Kidney (tissue), 14 donors: ENCODE measurements around the gene GRID1. TPM values are rescaled to one million over a fixed set of nuclear protein-coding genes. Genes with fewer than 3 reads are reported as not detected.

Experiments
- DNase-seq, 5 donors: peaks; one replicate each; pipeline ENCODE4 v3.0.0-alpha.2; 2013 to 2020
- FAIRE-seq: peaks from 2 replicates; lab custom pipeline; 2012; peaks lifted over from hg19 to GRCh38; lab: Jason Lieb, UNC
- H3K27ac ChIP-seq, 2 donors: one replicate each; pipeline ENCODE4 v1.7.0; 2013; ENCODE audit warnings: low read depth in 2 of 2, low read length in 2 of 2, inconsistent platforms in 1 of 2
- H3K27me3 ChIP-seq: one replicate; pipeline ENCODE4 v1.7.1; 2013; ENCODE audit warnings: low read length, inconsistent platforms; ENCODE audit not compliant: control insufficient read depth, insufficient read depth
- H3K36me3 ChIP-seq, 3 donors: one replicate each; pipeline versions ENCODE4 v1.7.0 to v1.7.1; 2013; ENCODE audit warnings: low read length in 3 of 3, control low read depth in 1 of 3, inconsistent platforms in 1 of 3; ENCODE audit not compliant: insufficient read depth in 3 of 3, control insufficient read depth in 2 of 3
- H3K4me1 ChIP-seq, 3 donors: one replicate each; pipeline versions ENCODE4 v1.7.0 to v1.7.1; 2013; ENCODE audit warnings: low read length in 3 of 3, inconsistent platforms in 1 of 3, low read depth in 1 of 3; ENCODE audit not compliant: control insufficient read depth in 2 of 3, insufficient read depth in 2 of 3
- H3K4me3 ChIP-seq, 3 donors: one replicate each; pipeline versions ENCODE4 v1.7.0 to v1.8.1; 2013; ENCODE audit warnings: low read length in 3 of 3, control low read depth in 1 of 3, inconsistent platforms in 1 of 3
- H3K9ac ChIP-seq, 3 donors: one replicate each; pipeline versions ENCODE4 v1.7.0 to v1.7.1; 2013; ENCODE audit warnings: low read length in 3 of 3, control low read depth in 1 of 3, inconsistent platforms in 1 of 3
- H3K9me3 ChIP-seq, 3 donors: one replicate each; pipeline versions ENCODE4 v1.7.0 to v1.7.1; 2013; ENCODE audit warnings: low read length in 3 of 3, control low read depth in 1 of 3, inconsistent platforms in 1 of 3; ENCODE audit not compliant: control insufficient read depth in 2 of 3, insufficient read depth in 1 of 3
- CTCF ChIP-seq: IDR thresholded peaks from 3 replicates; pipeline ENCODE4 v1.5.1; 2012; ENCODE audit warnings: mild to moderate bottlenecking, moderate library complexity, borderline replicate concordance; ENCODE audit not compliant: insufficient read depth; ENCODE audit errors: extremely low read depth
- intact Hi-C: fragments of 100-400 bp; cut with DNase I; formaldehyde crosslinking; loops from one replicate; pipeline ENCODE4 v1.11.1; 2022
- polyA plus RNA-seq: library from polyadenylated mRNA; stranded (reverse); fragments of 350-450 nt; fragmentation: Illumina TruSeq; extraction: RNeasy Lipid Tissue Mini Kit (QIAGEN cat#74804); gene quantifications from one replicate; pipeline ENCODE4 v1.2.3, GENCODE V29; 2014; ENCODE audit warnings: low read depth, low replicate concordance; ENCODE audit not compliant: insufficient read depth
- total RNA-seq: library from RNA; stranded (reverse); fragmentation: NEBNext Ultra II Directional; extraction: Animal tissue kit (Norgen Biotek cat#: 25700); gene quantifications from one replicate; pipeline ENCODE4 v1.2.1, GENCODE V29; 2021
- donor health status: control.
- donor health status: control.
- donor health status: control.
- donor health status: control.
- donor health status: control.
- donor health status: DM: yes; HTN: yes; CAD: no.
- donor health status: Normal renal cell carcinoma (clear cell type).

The GRID1 gene
- total and polyA plus RNA-seq, 2 donors from 2014 or later, result 0.37 to 1.4 TPM

- FAIRE-seq, result no peak
- Histone ChIP-seq H3K9me3 (no peaks in the 10 kb centered on the region), H3K36me3 (no peaks in the 10 kb centered on the region), H3K27me3 (no peaks in the 10 kb centered on the region), H3K4me3 (no peak overlapping the region), H3K4me1 (peaks cover 0 to 2% (median 0%) of the 10 kb centered on the region in 3 donors), H3K9ac (no peak overlapping the region), H3K27ac (no peak overlapping the region)
- no peak for DNase-seq
- TF ChIP-seq CTCF, result no peak
- intact Hi-C loops, result no loop called here
Observed at GRCh38 chr10:85917601-85918000, 449.0 kb downstream of the GRID1 start.

GRCh38 chr10:85916994-85917573 is 449.5 kb downstream of the GRID1 start:
- intact Hi-C loops, result no loop called here
- Histone ChIP-seq H3K9me3 (no peaks in the 10 kb centered on the region), H3K27me3 (no peaks in the 10 kb centered on the region), H3K9ac (no peak overlapping the region), H3K36me3 (no peaks in the 10 kb centered on the region), H3K4me1 (peaks cover 0 to 2% (median 0%) of the 10 kb centered on the region in 3 donors), H3K4me3 (no peak overlapping the region), H3K27ac (no peak overlapping the region)
- TF ChIP-seq CTCF, result no peak
- DNase-seq, result no peak
- FAIRE-seq, result no peak

- no peak overlapping the region for H3K4me3 ChIP-seq
- DNase-seq, result peak in 4 of 5 donors; percentile 56 to 72 (median 62)
- FAIRE-seq, result no peak
- intact Hi-C loops, result no loop called here
- no peaks in the 10 kb centered on the region for H3K27me3 ChIP-seq
- H3K9ac ChIP-seq, result no peak overlapping the region
- no peaks in the 10 kb centered on the region for H3K9me3 ChIP-seq
- no peaks in the 10 kb centered on the region for H3K4me1 ChIP-seq
- no peak for TF ChIP-seq CTCF
- no peaks in the 10 kb centered on the region for H3K36me3 ChIP-seq
- no peak overlapping the region for H3K27ac ChIP-seq
Observed at GRCh38 chr10:85916286-85916685, 450.3 kb downstream of the GRID1 start.
